Mesendoderm (in vitro differentiated cells): ENCODE measurements around the gene PLEKHA4.
"Not testable (repeated sequence)": the region's sequence is repeated elsewhere in the genome, so short reads cannot be mapped to it uniquely, and the experiment has no call there.

Experiments used
- DNase-seq: peaks from one replicate; pipeline ENCODE4 v3.0.0; 2013
- H2AK5ac ChIP-seq: 2 replicates; pipeline ENCODE4 v1.6.1; 2013; ENCODE audit warnings: low read length, inconsistent platforms
- H2BK120ac ChIP-seq: 2 replicates; pipeline ENCODE4 v1.6.1; 2013; ENCODE audit warnings: low read depth, mild to moderate bottlenecking, low read length, moderate library complexity, mixed read lengths
- H2BK15ac ChIP-seq: replicated peaks from 2 replicates; pipeline ENCODE4 v1.6.1; 2013; ENCODE audit warnings: low read depth, mild to moderate bottlenecking, moderate library complexity
- H2BK5ac ChIP-seq: 2 replicates; pipeline ENCODE4 v1.6.1; 2013; ENCODE audit warnings: low read length, inconsistent platforms
- H3K18ac ChIP-seq: 2 replicates; pipeline ENCODE4 v1.6.1; 2013; ENCODE audit warnings: mild to moderate bottlenecking, low read length, mixed read lengths
- H3K23ac ChIP-seq: one replicate; pipeline ENCODE4 v1.6.1; 2013; ENCODE audit warnings: low read length
- H3K27ac ChIP-seq: 2 replicates; pipeline ENCODE4 v1.5.1; 2013; ENCODE audit warnings: low read depth, mild to moderate bottlenecking, inconsistent platforms, low read length, moderate library complexity
- H3K27me3 ChIP-seq: 2 replicates; pipeline ENCODE4 v1.6.1; 2013; ENCODE audit warnings: low read length, control low read depth, mild to moderate bottlenecking, inconsistent platforms; ENCODE audit not compliant: insufficient read depth, poor library complexity
- H3K36me3 ChIP-seq: 2 replicates; pipeline ENCODE4 v1.6.1; 2013; ENCODE audit warnings: low read length, inconsistent platforms; ENCODE audit not compliant: control insufficient read depth, insufficient read depth
- H3K4ac ChIP-seq: one replicate; pipeline ENCODE4 v1.6.1; 2013; ENCODE audit warnings: low read depth, mild to moderate bottlenecking, low read length, moderate library complexity
- H3K4me1 ChIP-seq: 2 replicates; pipeline ENCODE4 v1.6.1; 2013; ENCODE audit warnings: low read depth, low read length, inconsistent platforms; ENCODE audit not compliant: control insufficient read depth
- H3K4me2 ChIP-seq: 2 replicates; pipeline ENCODE4 v1.6.1; 2013; ENCODE audit warnings: low read length
- H3K4me3 ChIP-seq: 2 replicates; pipeline ENCODE4 v1.5.1; 2013; ENCODE audit warnings: mild to moderate bottlenecking, low read length
- H3K56ac ChIP-seq: one replicate; pipeline ENCODE4 v1.6.1; 2013; ENCODE audit warnings: low read length
- H3K79me1 ChIP-seq: 2 replicates; pipeline ENCODE4 v1.6.1; 2013; ENCODE audit warnings: low read length, inconsistent platforms
- H3K79me2 ChIP-seq: 2 replicates; pipeline ENCODE4 v1.6.1; 2013; ENCODE audit warnings: mild to moderate bottlenecking, low read length; ENCODE audit not compliant: control insufficient read depth, insufficient read depth
- H3K9ac ChIP-seq: 2 replicates; pipeline ENCODE4 v1.6.1; 2013; ENCODE audit warnings: low read length, inconsistent platforms
- H4K5ac ChIP-seq: one replicate; pipeline ENCODE4 v1.6.1; 2013; ENCODE audit warnings: low read length
- H4K8ac ChIP-seq: one replicate; pipeline ENCODE4 v1.6.1; 2013; ENCODE audit warnings: low read depth, mild to moderate bottlenecking, control low read depth, low read length, moderate library complexity
- WGBS: extraction: QIAGEN DNeasy Blood & Tissue Kit; methylation state at CpG from one replicate; pipeline ENCODE4 v1.1.7; 2013; ENCODE audit warnings: low lambda C conversion rate, missing lambda C conversion rate; ENCODE audit not compliant: insufficient coverage; ENCODE audit errors: extremely low coverage; 5-methylcytosine and 5-hydroxymethylcytosine counted together

The PLEKHA4 gene

DNA sequence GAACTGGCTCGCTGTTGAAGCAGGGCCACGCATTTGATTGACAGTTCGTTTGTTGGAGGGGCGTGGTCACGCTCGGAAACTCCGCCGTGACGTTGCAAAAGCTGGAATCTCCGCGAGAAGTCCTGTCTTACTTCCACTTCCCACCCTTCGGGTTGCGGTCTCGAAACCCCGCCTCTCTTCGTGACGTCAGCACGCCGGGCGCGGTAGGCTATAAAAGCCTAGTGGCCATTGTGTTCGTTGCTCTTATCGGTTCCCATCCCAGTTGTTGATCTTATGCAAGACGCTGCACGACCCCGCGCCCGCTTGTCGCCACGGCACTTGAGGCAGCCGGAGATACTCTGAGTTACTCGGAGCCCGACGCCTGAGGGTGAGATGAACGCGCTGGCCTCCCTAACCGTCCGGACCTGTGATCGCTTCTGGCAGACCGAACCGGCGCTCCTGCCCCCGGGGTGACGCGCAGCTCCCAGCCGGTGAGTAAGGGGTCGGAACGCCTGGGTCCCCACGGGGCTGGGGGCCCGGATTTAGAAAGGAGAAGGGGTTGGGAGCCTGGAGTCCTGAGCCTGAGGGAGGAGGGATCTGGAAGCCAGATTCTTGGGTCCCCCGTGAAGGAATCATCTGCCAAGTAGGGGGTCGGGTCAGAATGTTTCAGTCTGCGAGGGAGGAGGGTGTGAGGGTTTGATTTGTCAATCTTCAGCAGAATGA lies 3.9 kb upstream of the PLEKHA4 start, which contains the start of gene PPP1R15A:
PPP1R15A (plus strand) TSS at position 240 of the 702 bp plus-strand sequence. CDS start 813 bp downstream, outside the sequence.
- peak; percentile 99 for DNase-seq
- peaks cover 32% of the 10 kb centered on the region for H3K79me2 ChIP-seq
- H3K27me3 ChIP-seq = no peaks in the 10 kb centered on the region
- peak within 1 kb of the TSS; percentile 90 for H3K23ac ChIP-seq
- peak within 1 kb of the TSS; percentile 91 for H3K18ac ChIP-seq
- H3K27ac ChIP-seq = peak within 1 kb of the TSS; percentile 91
- H3K4ac ChIP-seq = peak within 1 kb of the TSS; percentile 28
- no CpG with 5 or more reads among the region's 53 CpGs for WGBS
- peaks cover 17% of the 10 kb centered on the region for H3K79me1 ChIP-seq
- peak within 1 kb of the TSS; percentile 55 for H2AK5ac ChIP-seq
- H3K56ac ChIP-seq = peak within 1 kb of the TSS; percentile 99
- H3K4me3 ChIP-seq = peak within 1 kb of the TSS; percentile 93
- no peak within 1 kb of the TSS for H4K8ac ChIP-seq
- peaks cover 13% of the 10 kb centered on the region for H3K36me3 ChIP-seq
- peak within 1 kb of the TSS; percentile 99 for H3K9ac ChIP-seq
- H3K4me1 ChIP-seq = peaks cover 12% of the 10 kb centered on the region
- H2BK15ac ChIP-seq = no peak within 1 kb of the TSS
- peak within 1 kb of the TSS; percentile 63 for H2BK120ac ChIP-seq
- peak within 1 kb of the TSS; percentile 99 for H3K4me2 ChIP-seq
- H4K5ac ChIP-seq = no peak within 1 kb of the TSS
- peak within 1 kb of the TSS; percentile 98 for H2BK5ac ChIP-seq

DNA sequence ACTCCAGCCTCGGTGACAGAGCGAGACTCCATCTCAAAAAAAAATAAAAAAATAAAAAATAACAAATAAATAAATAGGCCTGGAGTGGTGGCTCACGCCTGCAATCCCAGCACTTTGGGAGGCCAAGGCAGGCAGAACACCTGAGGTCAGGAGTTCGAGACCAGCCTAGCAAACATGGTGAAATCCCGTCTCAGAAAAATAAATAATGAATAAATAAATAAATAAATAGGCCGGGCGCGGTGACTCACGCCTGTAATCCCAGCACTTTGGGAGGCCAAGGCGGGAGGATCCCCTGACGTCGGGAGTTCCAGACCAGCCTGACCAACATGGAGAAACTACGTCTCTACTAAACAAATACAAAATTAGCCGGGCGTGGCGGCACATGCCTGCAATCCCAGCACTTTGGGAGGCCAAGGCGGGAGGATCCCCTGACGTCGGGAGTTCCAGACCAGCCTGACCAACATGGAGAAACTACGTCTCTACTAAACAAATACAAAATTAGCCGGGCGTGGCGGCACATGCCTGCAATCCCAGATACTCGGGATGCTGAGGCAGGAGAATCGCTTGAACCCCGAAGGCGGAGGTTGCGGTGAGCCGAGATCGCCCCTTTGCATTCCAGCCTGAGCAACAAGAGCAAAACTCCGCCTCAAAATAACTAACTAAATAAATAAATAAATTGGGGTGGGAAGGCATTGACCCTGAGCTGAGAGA lies 3.2 kb upstream of the PLEKHA4 start:
- H3K79me2 ChIP-seq = peaks cover 32% of the 10 kb centered on the region
- not testable (repeated sequence) for H3K23ac ChIP-seq, H3K9ac ChIP-seq, H4K5ac ChIP-seq, H3K27ac ChIP-seq, H2BK15ac ChIP-seq, H2BK5ac ChIP-seq, H4K8ac ChIP-seq, H2AK5ac ChIP-seq, DNase-seq, H3K4me2 ChIP-seq, H3K4me3 ChIP-seq, H3K27me3 ChIP-seq, H3K4ac ChIP-seq, H3K18ac ChIP-seq, H2BK120ac ChIP-seq
- H3K56ac ChIP-seq = peak overlapping the region; percentile 84
- H3K4me1 ChIP-seq = peaks cover 12% of the 10 kb centered on the region
- peaks cover 13% of the 10 kb centered on the region for H3K36me3 ChIP-seq
- peaks cover 17% of the 10 kb centered on the region for H3K79me1 ChIP-seq
- no CpG with 5 or more reads among the region's 31 CpGs for WGBS

DNA sequence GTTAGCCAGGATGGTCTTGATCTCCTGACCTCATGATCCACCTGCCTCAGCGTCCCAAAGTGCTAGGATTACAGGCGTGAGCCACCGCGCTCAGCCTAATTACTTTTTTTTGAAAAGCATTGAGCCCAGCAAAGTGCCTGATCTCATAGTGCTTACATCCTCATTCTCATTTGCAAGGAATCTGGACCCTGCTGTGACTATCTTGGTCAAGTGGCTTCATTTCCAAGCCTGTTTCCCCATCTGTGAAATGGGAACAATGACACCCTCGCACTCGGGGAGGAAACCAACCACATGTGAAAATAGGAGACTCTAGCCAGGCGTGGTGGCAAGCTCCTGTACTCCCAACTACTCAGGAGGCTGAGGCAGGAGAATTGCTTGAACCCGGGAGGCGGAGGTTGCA lies 1.6 kb upstream of the PLEKHA4 start:
- H3K4ac ChIP-seq = no peak overlapping the region
- H2BK5ac ChIP-seq = no peak overlapping the region
- no peak overlapping the region for H2AK5ac ChIP-seq
- no peak overlapping the region for H2BK120ac ChIP-seq
- H3K18ac ChIP-seq = no peak overlapping the region
- H3K79me2 ChIP-seq = peaks cover 27% of the 10 kb centered on the region
- H3K56ac ChIP-seq = no peak overlapping the region
- no peak overlapping the region for H4K5ac ChIP-seq
- H3K36me3 ChIP-seq = peaks cover 7% of the 10 kb centered on the region
- H3K4me1 ChIP-seq = peaks cover 12% of the 10 kb centered on the region
- H3K4me2 ChIP-seq = no peak overlapping the region
- WGBS = no CpG with 5 or more reads among the region's 9 CpGs
- H3K79me1 ChIP-seq = peaks cover 13% of the 10 kb centered on the region
- H3K4me3 ChIP-seq = no peak overlapping the region
- H2BK15ac ChIP-seq = no peak overlapping the region
- H3K27me3 ChIP-seq = no peaks in the 10 kb centered on the region
- no peak for DNase-seq
- H3K27ac ChIP-seq = no peak overlapping the region
- H3K23ac ChIP-seq = no peak overlapping the region
- no peak overlapping the region for H4K8ac ChIP-seq
- no peak overlapping the region for H3K9ac ChIP-seq

DNA sequence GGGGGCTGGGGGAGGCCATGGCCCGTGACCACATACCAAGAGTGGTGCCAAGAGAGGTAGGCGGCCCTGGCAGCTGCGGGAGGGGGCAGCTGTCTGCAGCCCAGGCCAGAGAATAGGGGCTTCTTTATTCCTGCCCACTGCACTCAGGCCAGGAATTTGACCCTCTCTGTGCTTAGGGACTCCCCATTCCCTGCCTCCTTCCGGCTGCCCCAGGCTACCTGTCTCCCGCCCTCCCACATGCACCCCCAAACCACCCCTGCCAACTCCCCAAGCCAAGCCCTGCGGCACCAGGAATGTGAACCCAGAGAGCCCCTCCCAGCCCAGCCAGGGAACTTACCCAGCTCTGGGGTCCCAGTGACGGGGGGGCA lies 687 bp downstream of the PLEKHA4 start:
- Histone ChIP-seq H2BK15ac (no peak overlapping the region), H4K5ac (no peak overlapping the region), H3K4me2 (no peak overlapping the region), H3K4me1 (peaks cover 3% of the 10 kb centered on the region), H2AK5ac (no peak overlapping the region), H3K36me3 (no peaks in the 10 kb centered on the region), H3K9ac (peak overlapping the region; percentile 50), H3K4ac (no peak overlapping the region), H3K23ac (no peak overlapping the region), H3K18ac (peak overlapping the region; percentile 35), H3K79me2 (peaks cover 4% of the 10 kb centered on the region), H3K27ac (no peak overlapping the region), H4K8ac (no peak overlapping the region), H3K4me3 (no peak overlapping the region), H3K27me3 (no peaks in the 10 kb centered on the region), H3K79me1 (no peaks in the 10 kb centered on the region), H2BK120ac (no peak overlapping the region), H3K56ac (peak overlapping the region; percentile 47), H2BK5ac (no peak overlapping the region)
- WGBS = no CpG with 5 or more reads among the region's 7 CpGs
- DNase-seq = no peak

DNA sequence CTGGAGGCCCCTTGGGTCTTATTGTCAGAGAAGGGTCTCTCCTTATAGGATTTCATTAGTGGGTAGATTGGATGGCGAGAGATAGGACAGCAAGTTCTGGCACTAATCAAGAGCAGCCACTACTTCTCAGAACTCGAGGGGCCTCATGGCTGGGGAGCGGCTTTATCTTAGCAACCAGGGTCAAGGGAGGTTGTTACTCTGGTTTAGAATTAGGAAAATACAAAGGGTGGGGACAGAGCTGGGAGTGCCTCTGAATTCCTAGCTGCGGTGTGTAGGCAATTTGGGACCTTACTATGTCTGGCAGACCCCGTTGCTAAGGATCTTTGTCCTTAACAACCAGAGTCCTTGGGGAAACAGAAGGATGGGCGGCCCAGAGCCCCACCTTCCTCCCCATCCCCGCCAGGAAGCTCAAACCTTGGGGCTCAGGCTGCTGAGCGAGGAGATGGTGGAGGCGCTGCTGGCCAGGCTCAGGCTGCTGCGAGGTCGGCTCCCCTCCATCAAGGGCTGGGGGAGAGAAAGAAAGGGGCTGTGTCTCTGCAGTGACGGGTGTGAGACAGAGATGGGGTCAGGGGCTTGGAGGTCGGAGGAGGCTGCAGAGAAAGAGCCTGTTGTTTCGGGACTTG lies 1.2 kb downstream of the PLEKHA4 start:
- H2BK120ac ChIP-seq = no peak overlapping the region
- H3K4me2 ChIP-seq = no peak overlapping the region
- H3K79me2 ChIP-seq = no peaks in the 10 kb centered on the region
- H3K27me3 ChIP-seq = no peaks in the 10 kb centered on the region
- H3K4me3 ChIP-seq = no peak overlapping the region
- H3K18ac ChIP-seq = no peak overlapping the region
- H3K56ac ChIP-seq = peak overlapping the region; percentile 47
- no peaks in the 10 kb centered on the region for H3K79me1 ChIP-seq
- no peak for DNase-seq
- H4K8ac ChIP-seq = no peak overlapping the region
- H2AK5ac ChIP-seq = no peak overlapping the region
- H3K27ac ChIP-seq = no peak overlapping the region
- no CpG with 5 or more reads among the region's 14 CpGs for WGBS
- H3K23ac ChIP-seq = no peak overlapping the region
- H2BK15ac ChIP-seq = no peak overlapping the region
- no peak overlapping the region for H3K4ac ChIP-seq
- peaks cover 3% of the 10 kb centered on the region for H3K4me1 ChIP-seq
- peak overlapping the region; percentile 50 for H3K9ac ChIP-seq
- no peak overlapping the region for H2BK5ac ChIP-seq
- H3K36me3 ChIP-seq = no peaks in the 10 kb centered on the region
- H4K5ac ChIP-seq = no peak overlapping the region
